OCI-LY3 (cell line): ENCODE data around the gene TPM4.

Source experiments
- CTCF ChIP-seq: fragments of 200-600, 300-600 bp; sonication (generic); IDR thresholded peaks from 2 replicates; pipeline ENCODE4 v1.5.1; 2014; ENCODE audit warnings: antibody characterized with exemption, low read length, low read depth
- EZH2phosphoT487 ChIP-seq: fragments of 200-600 bp; shearing (Covaris generic); IDR thresholded peaks from 2 replicates; pipeline ENCODE4 v1.6.1; 2018; ENCODE audit warnings: antibody characterized with exemption, mixed run types, low read depth

- TF ChIP-seq CTCF (no peak), EZH2phosphoT487 (no peak)
Measured at GRCh38 chr19:16068696-16069259, 7.5 kb upstream of the TPM4 start.
